Stimulated activated CD4-positive, alpha-beta T cell treated with anti-CD3 and anti-CD28 coated beads, Interleukin-2, amount 100 ng/mL, for 48 hours (primary cell): ENCODE results near the gene CLCA2.

ENCODE experiments used
- DNase-seq, 2 donors: peaks; one replicate each; pipeline ENCODE4 v3.0.0-alpha.2; 2020

The CLCA2 gene

GRCh38 chr1:86423873-86424272 is at the start of gene CLCA2:
TSS of gene CLCA2 (plus strand) at chr1:86424171. CDS start at chr1:86424248, 77 bp downstream.
- no peak for DNase-seq

- DNase-seq = no peak
Measured at GRCh38 chr1:86375688-86376087, 48.3 kb upstream of the CLCA2 start.

- DNase-seq = no peak
Measured at GRCh38 chr1:86377341-86377740, 46.6 kb upstream of the CLCA2 start.

GRCh38 chr1:86378813-86379212 is 45.2 kb upstream of the CLCA2 start:
- no peak for DNase-seq

GRCh38 chr1:86380257-86380861 is 43.6 kb upstream of the CLCA2 start:
- no peak for DNase-seq

- no peak for DNase-seq
Measured at GRCh38 chr1:86381223-86381622, 42.7 kb upstream of the CLCA2 start.

GRCh38 chr1:86382878-86383277 is 41.1 kb upstream of the CLCA2 start:
- DNase-seq = no peak

- no peak for DNase-seq
Measured at GRCh38 chr1:86387916-86388627, 35.9 kb upstream of the CLCA2 start.

- DNase-seq = no peak
Measured at GRCh38 chr1:86388777-86389176, 35.2 kb upstream of the CLCA2 start.

- DNase-seq = no peak
Measured at GRCh38 chr1:86389307-86389706, 34.7 kb upstream of the CLCA2 start.

GRCh38 chr1:86394416-86394815 is 29.6 kb upstream of the CLCA2 start:
- DNase-seq = no peak

GRCh38 chr1:86395751-86396497 is 28.0 kb upstream of the CLCA2 start, which contains the start of gene ODF2L:
TSS of gene ODF2L (minus strand) at chr1:86396323. CDS start at chr1:86387027, 9,296 bp downstream.
- DNase-seq = peak; percentile 80 to 81

- peak in 1 of 2 donors; percentile 4 for DNase-seq
Measured at GRCh38 chr1:86396498-86396890, 27.5 kb upstream of the CLCA2 start.

GRCh38 chr1:86409416-86410021 is 14.5 kb upstream of the CLCA2 start:
- DNase-seq = no peak

- DNase-seq = no peak
Measured at GRCh38 chr1:86410879-86411278, 13.1 kb upstream of the CLCA2 start.

GRCh38 chr1:86416343-86416742 is 7.6 kb upstream of the CLCA2 start:
- DNase-seq = no peak

- DNase-seq = no peak
Measured at GRCh38 chr1:86419277-86419903, 4.6 kb upstream of the CLCA2 start.

GRCh38 chr1:86421601-86422280 is 2.2 kb upstream of the CLCA2 start:
- no peak for DNase-seq

GRCh38 chr1:86423473-86423872 is 498 bp upstream of the CLCA2 start:
- DNase-seq = no peak

- DNase-seq = no peak
Measured at GRCh38 chr1:86429122-86429725, 5.3 kb downstream of the CLCA2 start.

GRCh38 chr1:86429835-86430234 is 5.9 kb downstream of the CLCA2 start:
- no peak for DNase-seq

- no peak for DNase-seq
Measured at GRCh38 chr1:86430376-86430775, 6.4 kb downstream of the CLCA2 start.
